Astrocyte of the cerebellum (primary cell): ENCODE results near the gene IFT20.
"Not testable (repeated sequence)": the region's sequence is repeated elsewhere in the genome, so short reads cannot be mapped to it uniquely, and the experiment has no call there.

ENCODE experiments used
- DNase-seq: peaks from one replicate; pipeline ENCODE4 v3.0.0-alpha.2; 2011; ENCODE audit warnings: low read depth
- H3K4me3 ChIP-seq: 2 replicates; pipeline ENCODE4 v1.5.1; 2011; ENCODE audit warnings: mild to moderate bottlenecking, low read depth, low read length, moderate library complexity
- in situ Hi-C: cut with HindIII; loops from 2 replicates; pipeline ENCODE4 v1.10.0; 2017; ENCODE audit warnings: low sequenced_read_pairs
- TF ChIP-seq, protein P1 (sequence below): IDR thresholded peaks from 2 replicates; pipeline ENCODE4 v1.5.1; 2012; ENCODE audit warnings: low read length, low read depth, moderate library complexity, mild to moderate bottlenecking; ENCODE audit errors: missing control alignments

Gene IFT20

DNA sequence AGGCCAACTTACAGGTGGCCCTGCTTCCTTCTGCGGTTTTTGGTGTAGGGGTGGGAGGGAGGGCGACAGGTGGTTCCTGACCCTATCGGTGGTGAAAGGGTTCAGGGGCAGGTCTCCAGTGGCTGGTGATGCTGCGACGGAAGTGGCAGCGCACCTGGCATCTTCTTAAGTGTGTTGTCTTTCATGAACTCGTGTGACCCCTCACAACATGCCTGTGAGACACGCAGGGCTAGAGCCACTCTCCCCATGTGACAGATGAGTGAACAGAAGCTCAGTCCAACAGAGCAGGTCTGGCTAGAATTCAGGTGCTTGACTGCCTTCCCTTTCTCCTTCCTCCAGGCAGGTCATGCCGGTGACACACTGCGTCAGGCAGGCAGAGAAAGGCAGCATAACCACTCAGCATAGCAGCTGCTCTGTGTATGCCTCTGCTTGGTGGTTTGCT is 8.2 kb upstream of the IFT20 start:
- no peak overlapping the region for H3K4me3 ChIP-seq
- in situ Hi-C loops = no loop called here
- no peak for DNase-seq
- TF ChIP-seq, protein P1, sequence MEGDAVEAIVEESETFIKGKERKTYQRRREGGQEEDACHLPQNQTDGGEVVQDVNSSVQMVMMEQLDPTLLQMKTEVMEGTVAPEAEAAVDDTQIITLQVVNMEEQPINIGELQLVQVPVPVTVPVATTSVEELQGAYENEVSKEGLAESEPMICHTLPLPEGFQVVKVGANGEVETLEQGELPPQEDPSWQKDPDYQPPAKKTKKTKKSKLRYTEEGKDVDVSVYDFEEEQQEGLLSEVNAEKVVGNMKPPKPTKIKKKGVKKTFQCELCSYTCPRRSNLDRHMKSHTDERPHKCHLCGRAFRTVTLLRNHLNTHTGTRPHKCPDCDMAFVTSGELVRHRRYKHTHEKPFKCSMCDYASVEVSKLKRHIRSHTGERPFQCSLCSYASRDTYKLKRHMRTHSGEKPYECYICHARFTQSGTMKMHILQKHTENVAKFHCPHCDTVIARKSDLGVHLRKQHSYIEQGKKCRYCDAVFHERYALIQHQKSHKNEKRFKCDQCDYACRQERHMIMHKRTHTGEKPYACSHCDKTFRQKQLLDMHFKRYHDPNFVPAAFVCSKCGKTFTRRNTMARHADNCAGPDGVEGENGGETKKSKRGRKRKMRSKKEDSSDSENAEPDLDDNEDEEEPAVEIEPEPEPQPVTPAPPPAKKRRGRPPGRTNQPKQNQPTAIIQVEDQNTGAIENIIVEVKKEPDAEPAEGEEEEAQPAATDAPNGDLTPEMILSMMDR = no peak

DNA sequence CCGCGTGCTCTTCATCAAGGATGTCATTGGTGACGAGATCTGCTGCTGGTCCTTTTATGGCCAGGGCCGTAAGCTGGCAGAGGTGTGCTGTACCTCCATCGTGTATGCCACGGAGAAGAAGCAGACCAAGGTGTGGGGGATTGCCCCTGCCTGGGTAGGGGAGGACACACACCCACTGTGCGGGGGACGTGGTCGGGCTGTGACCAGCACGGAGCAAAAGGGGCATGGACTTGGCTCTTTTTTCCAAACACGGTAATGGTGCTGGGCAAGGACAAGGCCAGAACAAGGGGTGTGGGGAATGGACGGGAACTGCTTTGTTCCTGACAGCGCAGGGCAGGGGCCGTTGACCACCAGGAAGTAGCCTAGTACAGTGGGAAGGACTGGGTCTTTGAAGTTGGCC is 7.0 kb upstream of the IFT20 start:
- H3K4me3 ChIP-seq = no peak overlapping the region
- in situ Hi-C loops = no loop called here
- DNase-seq = no peak
- TF ChIP-seq, protein P1 = no peak

DNA sequence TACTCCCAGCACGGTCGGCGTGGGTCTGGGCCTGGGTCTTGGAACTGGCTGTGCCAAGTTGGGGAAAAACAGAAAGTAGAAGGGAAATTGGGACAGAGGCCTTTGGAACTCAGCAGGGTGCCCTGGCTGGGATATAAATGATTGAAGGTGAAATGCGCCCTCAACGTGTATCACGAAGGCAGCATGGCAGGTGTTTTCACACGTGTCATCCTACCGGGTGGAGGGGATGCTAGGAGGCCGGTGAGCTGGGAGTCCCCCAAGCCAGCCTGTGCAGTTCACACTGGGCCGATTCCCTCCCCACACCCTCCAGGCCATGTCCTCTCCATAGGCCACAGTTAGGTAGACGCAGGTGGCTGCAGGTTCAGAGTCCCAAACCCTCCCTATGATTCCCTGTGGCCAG is 6.2 kb upstream of the IFT20 start:
- TF ChIP-seq, protein P1 = no peak
- in situ Hi-C loops = no loop called here
- H3K4me3 ChIP-seq = no peak overlapping the region
- DNase-seq = no peak

DNA sequence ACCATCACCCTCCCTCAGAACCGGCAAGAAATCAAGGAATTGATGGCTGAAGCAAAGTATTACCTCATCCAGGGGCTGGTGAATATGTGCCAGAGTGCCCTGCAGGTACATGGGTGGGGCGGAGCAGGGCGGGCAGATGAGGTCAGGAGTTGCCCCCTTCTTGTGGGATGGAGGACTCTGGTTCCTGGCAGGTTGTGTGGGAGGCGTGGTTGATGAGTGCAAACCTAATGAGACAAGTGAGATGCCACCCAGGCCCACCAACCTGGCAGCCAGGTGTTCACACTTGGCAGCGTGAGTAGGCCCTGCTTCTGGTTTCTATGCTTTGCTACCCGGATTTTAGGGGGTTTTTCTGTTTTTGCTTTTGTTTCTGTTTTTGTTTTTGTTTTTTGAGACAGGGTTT is 5.1 kb upstream of the IFT20 start:
- no peak for DNase-seq
- H3K4me3 ChIP-seq = no peak overlapping the region
- in situ Hi-C loops = no loop called here
- TF ChIP-seq, protein P1 = no peak

DNA sequence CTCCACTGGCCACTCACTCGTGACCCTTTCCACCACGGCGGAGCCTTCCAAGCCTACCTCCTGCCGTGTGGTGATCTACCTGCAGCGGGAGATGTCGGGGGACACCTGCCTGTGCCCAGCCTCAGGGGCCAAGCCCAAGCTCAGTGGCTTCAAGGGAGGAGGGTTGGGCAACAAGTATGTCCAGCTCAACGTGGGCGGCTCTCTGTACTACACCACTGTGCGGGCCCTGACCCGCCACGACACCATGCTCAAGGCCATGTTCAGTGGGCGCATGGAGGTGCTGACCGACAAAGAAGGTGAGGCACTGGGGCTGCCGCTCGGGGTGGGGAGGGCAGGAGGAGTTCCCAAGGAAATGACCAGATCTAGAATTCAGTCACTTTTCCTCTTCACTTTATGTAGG is 4.2 kb upstream of the IFT20 start:
- TF ChIP-seq, protein P1 = no peak

DNA sequence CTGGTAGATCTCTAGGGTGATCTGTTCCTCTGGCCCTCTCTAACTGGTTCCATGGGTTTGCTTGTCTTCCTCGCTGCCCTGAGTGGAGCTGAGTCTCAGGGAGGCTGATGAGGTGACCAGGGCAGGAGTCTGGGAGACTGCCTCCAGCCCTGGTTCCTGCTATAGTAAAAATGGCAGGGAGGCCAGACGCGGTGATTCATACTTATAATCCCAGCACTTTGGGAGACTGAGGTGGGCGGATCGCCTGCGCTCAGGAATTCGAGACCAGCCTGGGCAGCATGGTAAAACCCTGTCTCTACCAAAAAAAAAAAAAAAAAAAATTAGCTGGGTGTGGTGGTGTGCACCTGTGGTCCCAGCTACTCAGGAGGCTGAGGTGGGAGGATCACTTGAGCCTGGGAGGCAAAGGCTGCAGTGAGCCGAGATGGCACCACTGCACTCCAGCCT is 3.5 kb upstream of the IFT20 start:
- in situ Hi-C loops, H3K4me3 ChIP-seq, DNase-seq: not testable (repeated sequence)

More for the DNA sequence above, 4.2 kb upstream of the IFT20 start:
- in situ Hi-C loops = no loop called here
- H3K4me3 ChIP-seq = no peak overlapping the region
- no peak for DNase-seq

DNA sequence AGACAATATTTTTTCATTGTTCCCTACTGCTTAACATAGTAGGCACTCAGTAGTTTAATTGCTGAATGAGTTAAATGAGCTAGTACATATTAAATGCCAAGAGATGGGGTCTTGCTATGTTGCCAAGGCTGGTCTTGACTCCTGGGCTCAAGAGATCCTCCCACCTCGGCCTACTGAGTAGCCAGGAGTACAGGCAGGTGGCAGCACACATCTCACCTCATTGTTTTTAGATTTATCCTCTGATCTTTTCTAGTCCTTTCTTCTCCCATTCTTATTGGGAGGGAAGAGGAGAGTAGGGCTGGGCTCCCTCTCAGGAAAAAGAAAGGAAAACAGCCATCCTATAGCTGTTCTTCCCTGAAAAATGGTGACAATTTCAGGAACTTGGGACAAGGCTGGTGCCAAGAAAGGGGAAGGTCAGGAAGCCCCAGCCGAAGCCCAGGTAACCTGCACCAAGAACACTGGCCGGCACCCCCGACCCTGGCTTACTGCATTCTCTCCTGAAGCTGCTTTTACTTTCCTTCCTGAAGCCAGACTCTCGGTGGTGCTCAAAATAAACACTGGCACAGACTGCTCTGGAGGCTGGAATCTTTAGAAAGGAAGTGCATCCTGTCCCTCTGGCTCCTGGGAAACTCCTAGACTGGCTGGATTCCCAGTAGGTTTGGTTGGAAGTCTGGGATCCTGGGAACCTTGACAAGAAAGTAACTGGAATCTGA is 2.9 kb upstream of the IFT20 start:
- H3K4me3 ChIP-seq = no peak overlapping the region
- peak; percentile 49 for DNase-seq
- TF ChIP-seq, protein P1 = no peak
- in situ Hi-C loops = no loop called here
